ENCODE results near the gene RPS6KA2. TPM values are rescaled to one million over a fixed set of nuclear protein-coding genes. Genes with fewer than 3 reads are reported as not detected.

Gene RPS6KA2
- total RNA-seq, 4 donors from 2014 or later, result 55.4 to 119 (median 76.4) TPM

DNA sequence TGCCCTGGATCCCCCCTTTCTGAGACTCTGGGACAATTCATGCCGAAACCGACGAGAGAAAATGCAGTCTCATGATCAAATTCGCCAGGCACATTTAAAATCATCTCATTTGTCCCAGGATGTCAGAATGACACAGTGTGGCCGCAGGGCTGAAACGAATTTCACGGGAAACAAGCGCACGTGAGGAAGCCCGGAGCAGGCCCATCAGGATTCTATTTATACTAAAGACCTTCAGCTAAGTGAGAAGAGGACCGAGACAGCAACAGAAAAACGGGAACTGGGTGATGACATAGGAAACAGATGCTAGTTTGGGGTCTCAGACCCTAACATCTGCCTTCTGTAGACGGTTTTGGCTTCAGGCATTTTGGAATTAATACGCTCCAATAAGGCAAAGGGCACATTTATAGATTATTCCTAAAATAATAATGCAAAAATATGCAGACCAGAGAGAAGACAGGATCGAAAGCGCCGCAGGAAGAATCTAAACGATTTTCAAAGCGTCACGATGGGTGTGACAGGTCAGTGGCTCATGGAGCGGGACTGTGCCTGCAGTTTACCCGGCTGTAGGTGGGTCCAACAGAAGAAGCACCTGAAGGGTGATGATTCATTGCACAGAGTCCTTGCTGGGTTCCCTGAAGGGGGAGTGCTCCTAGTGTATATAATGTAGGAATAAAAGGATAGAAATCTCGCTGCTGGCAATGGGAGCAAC is 163.5 kb downstream of the RPS6KA2 start:
- H3K9me3 ChIP-seq, result no peaks in the 10 kb centered on the region
- WGBS, 2 donors (ENCODE audit: low coverage in 1 of 2), result 74 to 82% methylated on average over 9 to 21 of the region's 23 CpGs
- peaks cover 0 to 20% (median 2%) of the 10 kb centered on the region in 3 donors for H3K4me1 ChIP-seq
- H3K36me3 ChIP-seq, result peaks cover 0 to 71% of the 10 kb centered on the region in 2 donors
- ATAC-seq, result no peak
- no peak for TF ChIP-seq EP300 (IDR thresholded peaks at IDR 0.05)
- TF ChIP-seq POLR2A (IDR thresholded peaks at IDR 0.05), result no peak
- TF ChIP-seq, protein P1, sequence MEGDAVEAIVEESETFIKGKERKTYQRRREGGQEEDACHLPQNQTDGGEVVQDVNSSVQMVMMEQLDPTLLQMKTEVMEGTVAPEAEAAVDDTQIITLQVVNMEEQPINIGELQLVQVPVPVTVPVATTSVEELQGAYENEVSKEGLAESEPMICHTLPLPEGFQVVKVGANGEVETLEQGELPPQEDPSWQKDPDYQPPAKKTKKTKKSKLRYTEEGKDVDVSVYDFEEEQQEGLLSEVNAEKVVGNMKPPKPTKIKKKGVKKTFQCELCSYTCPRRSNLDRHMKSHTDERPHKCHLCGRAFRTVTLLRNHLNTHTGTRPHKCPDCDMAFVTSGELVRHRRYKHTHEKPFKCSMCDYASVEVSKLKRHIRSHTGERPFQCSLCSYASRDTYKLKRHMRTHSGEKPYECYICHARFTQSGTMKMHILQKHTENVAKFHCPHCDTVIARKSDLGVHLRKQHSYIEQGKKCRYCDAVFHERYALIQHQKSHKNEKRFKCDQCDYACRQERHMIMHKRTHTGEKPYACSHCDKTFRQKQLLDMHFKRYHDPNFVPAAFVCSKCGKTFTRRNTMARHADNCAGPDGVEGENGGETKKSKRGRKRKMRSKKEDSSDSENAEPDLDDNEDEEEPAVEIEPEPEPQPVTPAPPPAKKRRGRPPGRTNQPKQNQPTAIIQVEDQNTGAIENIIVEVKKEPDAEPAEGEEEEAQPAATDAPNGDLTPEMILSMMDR (IDR thresholded peaks at IDR 0.05), result no peak
- no peak for TF ChIP-seq POLR2AphosphoS5 (IDR thresholded peaks at IDR 0.05)
- H3K4me3 ChIP-seq, result no peak overlapping the region
- no peaks in the 10 kb centered on the region for H3K27me3 ChIP-seq
- H3K27ac ChIP-seq, result no peak overlapping the region

DNA sequence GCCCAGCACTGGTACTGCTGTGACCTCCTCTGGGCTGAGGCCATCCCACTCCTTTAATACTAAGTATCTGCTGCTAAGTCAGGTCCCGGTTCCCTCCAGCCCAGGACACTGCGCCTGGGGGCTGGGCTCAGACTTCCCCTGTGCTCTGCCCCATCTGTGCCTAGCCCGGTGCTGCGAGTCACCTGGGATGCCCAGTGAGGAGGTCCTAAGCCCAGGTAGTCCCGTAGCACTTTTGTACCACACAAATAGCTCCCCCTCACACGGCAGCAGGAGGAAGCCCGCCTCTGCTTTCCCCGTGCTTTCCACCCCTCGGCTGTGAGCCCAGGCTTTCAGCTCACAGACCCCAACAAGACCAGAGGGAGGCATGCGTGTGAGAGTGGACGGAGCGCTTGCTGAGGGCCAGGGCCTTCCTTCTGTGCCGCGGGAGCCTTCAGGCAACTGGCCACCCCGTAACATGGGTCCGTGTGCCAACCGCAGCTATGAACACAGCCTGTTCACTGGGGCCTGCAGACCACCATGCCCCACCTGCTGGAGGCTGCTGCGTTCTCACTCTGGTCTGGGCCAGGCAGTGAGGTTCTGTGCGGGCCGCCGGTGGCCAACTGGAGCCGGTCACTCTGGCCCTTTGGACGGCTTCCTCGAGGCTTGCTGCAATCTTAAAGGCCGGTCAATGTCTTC is 164.5 kb downstream of the RPS6KA2 start:
- WGBS, 2 donors (ENCODE audit: low coverage in 1 of 2), result 92% methylated on average over 4 of the region's 25 CpGs; no CpG with 5 or more reads in 1 of the 2 donors
- H3K36me3 ChIP-seq, result peaks cover 0 to 72% of the 10 kb centered on the region in 2 donors
- H3K27me3 ChIP-seq, result no peaks in the 10 kb centered on the region
- TF ChIP-seq, protein P1 (IDR thresholded peaks at IDR 0.05), result no peak
- TF ChIP-seq POLR2A (IDR thresholded peaks at IDR 0.05) (no peak), EP300 (IDR thresholded peaks at IDR 0.05) (no peak), POLR2AphosphoS5 (IDR thresholded peaks at IDR 0.05) (no peak)
- peaks cover 0 to 20% (median 2%) of the 10 kb centered on the region in 3 donors for H3K4me1 ChIP-seq
- no peaks in the 10 kb centered on the region for H3K9me3 ChIP-seq
- no peak overlapping the region for H3K27ac ChIP-seq
- no peak overlapping the region for H3K4me3 ChIP-seq
- ATAC-seq, result no peak

DNA sequence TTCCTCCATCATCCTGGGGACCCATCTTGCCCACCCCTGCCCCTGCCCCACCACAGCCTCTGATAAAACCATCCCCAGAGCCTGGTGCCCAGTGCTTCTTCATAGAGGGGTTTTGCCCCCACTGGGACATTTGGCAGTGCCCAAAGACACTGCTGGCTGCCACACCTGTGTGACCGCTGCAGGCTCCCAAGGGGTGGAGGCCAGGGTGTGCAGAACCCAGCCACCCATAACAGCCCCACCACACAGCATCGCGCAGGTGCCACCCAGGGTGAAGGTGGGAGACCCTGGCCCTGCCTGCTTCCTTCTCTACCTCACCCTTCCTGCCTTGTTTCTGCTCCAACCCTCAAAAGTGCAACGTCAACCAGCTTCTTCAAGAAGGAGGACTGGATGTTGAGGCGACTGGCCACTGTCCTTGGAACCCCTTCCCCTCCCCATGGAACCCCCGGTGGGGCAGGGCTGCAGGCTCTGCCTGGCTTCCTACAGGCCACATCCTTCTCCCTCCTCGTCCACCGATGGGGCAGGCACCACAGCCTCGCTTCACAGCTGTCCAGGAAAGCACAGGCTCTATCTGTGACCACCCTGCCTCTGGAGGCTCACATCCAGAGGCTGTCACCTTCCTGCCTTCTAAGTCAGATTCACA is 165.1 kb downstream of the RPS6KA2 start:
- TF ChIP-seq POLR2A (IDR thresholded peaks at IDR 0.05), result no peak
- TF ChIP-seq, protein P1 (IDR thresholded peaks at IDR 0.05), result no peak
- TF ChIP-seq POLR2AphosphoS5 (IDR thresholded peaks at IDR 0.05), result no peak
- no peak for TF ChIP-seq EP300 (IDR thresholded peaks at IDR 0.05)
- no peak for ATAC-seq
- Histone ChIP-seq H3K27me3 (no peaks in the 10 kb centered on the region), H3K9me3 (no peaks in the 10 kb centered on the region), H3K4me1 (peaks cover 0 to 18% (median 2%) of the 10 kb centered on the region in 3 donors), H3K27ac (no peak overlapping the region), H3K36me3 (peaks cover 0 to 71% of the 10 kb centered on the region in 2 donors), H3K4me3 (no peak overlapping the region)
- WGBS, 2 donors (ENCODE audit: low coverage in 1 of 2), result 83% methylated on average over 8 of the region's 9 CpGs; no CpG with 5 or more reads in 1 of the 2 donors

DNA sequence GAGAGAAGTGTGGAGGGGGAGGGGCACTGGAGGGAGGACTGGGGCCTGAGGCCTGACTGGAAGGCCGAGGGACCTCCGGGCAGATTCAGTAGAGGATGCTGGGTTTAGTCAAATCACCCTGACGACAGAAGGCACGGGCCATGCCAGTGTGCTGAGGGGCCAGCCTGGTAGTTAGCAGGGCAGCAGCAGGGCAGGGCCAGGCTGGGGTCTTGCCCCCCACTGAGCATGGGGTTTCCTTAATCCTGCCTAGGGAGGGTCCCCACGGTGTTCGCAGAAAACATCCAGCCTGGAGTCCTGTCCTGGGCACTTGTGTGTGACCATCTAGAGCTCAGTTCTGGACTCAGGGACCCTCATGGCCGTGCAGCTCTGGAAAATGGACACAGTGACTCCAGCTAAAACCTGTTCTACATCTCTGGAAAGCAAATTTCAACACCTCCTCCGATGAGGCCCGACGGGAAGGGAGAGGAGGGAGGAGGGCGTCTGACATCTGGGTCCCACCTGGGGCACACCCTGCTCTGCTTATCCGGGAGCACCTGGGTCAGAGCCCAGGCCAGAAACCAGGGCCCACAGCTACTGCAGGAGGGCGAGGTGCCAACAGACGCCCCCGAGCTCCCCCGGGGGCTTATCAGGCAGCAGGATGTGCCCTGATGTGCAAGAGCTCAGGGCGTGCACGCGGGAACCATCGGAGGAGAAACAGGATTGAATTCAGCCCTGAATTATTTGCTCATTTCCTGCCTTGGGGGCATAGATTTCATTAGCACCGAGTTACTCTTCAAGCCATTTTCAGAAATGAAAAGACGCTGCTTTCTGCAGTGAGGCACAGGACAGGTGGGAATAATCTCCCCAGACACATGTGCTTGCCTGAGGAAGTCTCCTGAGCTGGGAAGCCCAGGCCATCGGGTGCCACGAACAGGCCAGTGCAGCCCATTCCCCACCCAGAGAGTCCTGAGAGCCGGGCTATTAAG is 166.3 kb downstream of the RPS6KA2 start:
- no peak overlapping the region for H3K27ac ChIP-seq
- H3K36me3 ChIP-seq, result peaks cover 0 to 70% of the 10 kb centered on the region in 2 donors
- H3K27me3 ChIP-seq, result no peaks in the 10 kb centered on the region
- ATAC-seq, result no peak
- H3K4me1 ChIP-seq, result peaks cover 0 to 6% (median 0%) of the 10 kb centered on the region in 3 donors
- no peaks in the 10 kb centered on the region for H3K9me3 ChIP-seq
- WGBS, 2 donors (ENCODE audit: low coverage in 1 of 2), result 50 to 100% methylated on average over 1 to 12 of the region's 25 CpGs
- H3K4me3 ChIP-seq, result no peak overlapping the region
- TF ChIP-seq POLR2A (IDR thresholded peaks at IDR 0.05) (no peak), EP300 (IDR thresholded peaks at IDR 0.05) (no peak), POLR2AphosphoS5 (IDR thresholded peaks at IDR 0.05) (no peak)
- TF ChIP-seq, protein P1 (IDR thresholded peaks at IDR 0.05), result no peak

Measured in gastroesophageal sphincter (tissue), 4 donors.